ENCODE results near the gene NKAIN2.
"Not testable (repeated sequence)": the region's sequence is repeated elsewhere in the genome, so short reads cannot be mapped to it uniquely, and the experiment has no call there.

The NKAIN2 gene

DNA sequence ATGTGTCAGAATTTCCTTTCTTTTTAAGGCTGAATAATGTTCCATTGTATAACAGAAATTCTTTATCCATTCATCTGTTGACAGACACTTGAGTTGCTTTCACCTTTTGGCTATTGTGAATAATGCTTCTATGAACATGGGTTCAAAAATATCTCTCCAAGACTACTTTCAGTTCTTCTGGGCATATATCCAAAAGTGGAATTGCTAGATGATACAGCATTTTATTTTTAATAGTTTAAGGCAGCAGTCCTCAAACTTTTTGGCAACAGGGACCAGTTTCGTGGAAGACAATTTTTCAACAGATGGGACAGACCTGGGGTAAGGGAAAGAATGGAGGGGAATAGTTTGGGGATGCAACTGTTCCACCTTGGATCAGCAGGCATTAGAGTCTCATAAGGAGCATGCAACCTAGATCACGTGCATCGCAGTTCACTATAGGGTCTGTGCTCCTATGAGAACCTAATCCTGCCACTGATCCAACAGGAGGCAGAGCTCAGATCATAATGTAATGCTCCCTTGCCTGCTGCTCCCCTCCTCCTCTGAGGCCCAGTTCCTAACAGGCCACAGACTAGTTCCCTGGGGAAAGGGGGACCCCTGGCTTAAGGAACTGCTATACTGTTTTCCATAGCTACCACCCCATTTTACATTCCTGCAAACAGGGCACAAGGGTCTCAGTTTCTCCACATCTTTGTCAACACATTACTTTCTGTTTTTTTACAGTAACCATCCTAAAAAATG is 918.6 kb downstream of the NKAIN2 start:
- DNase-seq = no peak

DNA sequence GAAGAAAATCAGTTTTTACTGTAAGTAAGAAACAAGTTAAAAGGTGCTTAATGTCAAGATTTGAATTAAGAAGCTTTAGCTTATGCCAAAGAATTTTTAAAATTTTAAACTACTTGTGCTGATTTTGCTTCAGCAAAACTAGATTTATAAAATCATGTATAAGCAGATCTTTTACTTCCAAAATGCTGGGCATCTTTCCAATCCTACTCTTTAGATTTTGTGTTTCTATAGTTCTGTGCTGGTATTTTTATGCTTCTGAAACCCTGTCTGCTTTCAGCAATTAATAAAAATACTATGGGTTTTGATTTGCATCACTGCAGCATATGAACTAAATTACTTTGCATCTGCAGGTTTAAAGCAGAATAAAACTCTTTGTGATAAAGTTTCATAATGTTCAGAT is 920.0 kb downstream of the NKAIN2 start:
- DNase-seq = no peak

DNA sequence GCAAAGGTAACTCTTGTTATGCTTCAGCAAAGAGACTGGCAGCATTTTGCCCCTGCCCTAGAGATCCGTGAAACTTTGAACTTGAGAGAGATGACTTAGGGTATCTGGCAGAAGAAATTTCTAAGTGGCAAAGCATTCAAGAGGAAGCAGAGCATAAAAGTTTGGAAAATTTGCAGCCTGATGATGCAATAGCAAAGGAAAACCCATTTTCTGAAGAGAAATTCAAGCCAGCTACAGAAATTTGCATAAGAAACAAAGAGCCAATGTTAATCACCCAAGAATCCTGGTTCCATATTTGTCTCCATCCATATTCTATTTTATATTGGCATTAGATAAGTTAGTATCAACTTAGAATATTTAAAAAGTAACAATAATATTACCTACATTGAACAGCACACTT is 934.1 kb downstream of the NKAIN2 start:
- not testable (repeated sequence) for DNase-seq

DNA sequence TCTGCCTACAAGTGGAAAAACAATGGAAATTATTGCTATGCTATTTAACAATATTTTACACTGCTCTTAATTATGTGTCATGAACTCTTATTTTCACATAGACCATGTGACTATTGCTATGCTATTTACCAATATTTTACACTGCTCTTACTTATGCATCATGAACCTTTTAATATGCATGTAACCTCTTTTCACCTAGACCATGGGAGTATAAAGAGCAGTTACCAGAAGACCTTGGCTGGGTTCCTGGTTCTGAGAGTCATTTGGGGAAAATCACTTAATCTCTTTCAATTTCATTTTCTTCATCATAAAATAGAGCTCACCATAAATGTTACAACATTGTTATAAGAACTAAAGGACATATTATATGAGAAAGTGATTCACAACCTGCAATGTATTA is 934.8 kb downstream of the NKAIN2 start:
- no peak for DNase-seq

DNA sequence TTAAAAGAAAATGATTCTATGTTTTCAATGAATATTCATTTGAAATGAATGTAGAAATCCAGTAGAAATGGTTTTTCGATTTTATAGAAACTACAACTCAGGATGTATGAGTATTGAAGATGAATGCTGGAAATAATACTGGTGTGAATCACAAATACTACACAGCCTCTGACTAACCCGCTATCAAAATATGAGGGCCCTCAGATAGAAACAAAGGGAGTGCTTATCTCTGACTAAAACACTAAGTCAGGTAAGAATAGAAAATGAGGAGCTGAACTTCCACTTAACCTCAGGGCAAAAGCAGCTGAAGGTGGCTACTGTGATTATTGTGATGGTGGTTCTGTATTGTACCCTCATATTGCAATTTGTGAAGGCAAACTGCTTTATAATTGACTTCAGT is 937.7 kb downstream of the NKAIN2 start:
- no peak for DNase-seq

DNA sequence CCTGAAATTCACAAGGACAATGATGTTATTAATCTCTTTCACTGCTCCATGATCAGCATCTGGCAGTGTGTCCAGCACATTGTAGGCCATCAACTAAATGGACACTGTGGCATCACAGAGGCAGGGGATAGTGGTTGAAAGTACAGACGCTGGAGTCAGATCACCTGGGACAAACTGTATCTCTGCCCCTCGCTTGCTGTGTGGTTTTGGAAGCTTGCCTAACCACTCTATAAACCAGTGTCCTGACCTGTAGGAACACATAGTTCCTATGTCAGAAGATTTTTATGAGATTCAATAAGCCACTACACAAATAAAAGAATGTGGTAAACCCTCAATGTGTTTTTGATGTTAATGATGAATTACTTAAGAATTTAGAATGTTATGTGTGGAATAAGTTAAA is 939.3 kb downstream of the NKAIN2 start:
- no peak for DNase-seq

DNA sequence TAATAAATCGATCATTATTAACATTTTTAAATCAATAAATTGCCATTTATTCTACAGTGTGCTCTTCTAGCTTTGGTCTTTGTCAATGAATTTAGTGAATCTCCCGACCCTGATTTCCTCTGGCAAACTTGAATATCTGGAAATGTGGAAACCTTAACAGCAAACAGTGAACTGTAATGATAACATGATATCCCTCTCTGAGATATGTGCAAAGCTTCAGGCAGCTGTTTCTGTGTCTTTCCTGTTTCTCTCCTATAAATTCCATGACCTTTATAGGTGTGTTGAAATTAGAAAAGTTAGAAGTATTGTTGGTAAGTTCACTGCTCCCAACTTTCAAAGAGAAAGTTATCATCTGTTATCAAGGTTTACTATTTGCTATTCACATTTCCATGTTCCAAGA is 939.8 kb downstream of the NKAIN2 start:
- DNase-seq = no peak

DNA sequence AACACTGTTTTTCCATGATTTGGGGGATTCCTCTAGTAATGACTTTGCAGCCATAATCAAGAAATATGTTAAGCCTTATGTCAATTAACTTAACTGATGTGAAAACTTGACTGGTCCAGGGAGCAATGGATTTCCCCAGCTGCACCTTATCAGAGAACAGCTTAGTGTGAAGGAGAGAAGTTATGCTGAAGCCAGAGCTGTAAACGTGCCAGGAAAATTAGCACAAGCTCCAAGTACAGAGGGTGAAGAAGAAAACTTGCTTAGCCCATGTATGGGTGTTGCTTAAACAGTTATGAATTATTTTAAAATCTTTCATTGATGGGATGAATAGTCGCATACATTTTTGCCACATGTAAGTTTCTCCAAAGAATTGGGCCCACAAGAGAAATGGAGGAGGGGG is 943.7 kb downstream of the NKAIN2 start:
- no peak for DNase-seq

DNA sequence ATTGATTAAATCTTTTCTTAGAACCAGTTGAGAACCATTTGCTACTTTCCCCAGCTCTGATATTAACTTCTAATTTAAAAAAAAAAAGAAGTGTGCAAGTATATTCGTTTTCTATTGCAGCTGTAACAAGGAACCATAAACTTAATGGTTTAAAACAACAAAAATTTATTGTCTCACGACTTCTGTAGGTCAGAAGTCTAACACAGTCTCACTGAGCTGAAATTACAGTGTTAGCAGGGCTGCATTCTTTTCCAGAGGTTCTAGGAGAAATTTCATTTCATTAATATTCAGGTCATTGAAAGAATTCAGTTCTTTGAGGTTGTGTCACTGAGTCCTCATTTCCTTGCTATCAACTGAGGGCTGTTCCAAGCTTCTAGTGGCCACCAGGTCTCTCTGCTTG is 945.1 kb downstream of the NKAIN2 start:
- no peak for DNase-seq

DNA sequence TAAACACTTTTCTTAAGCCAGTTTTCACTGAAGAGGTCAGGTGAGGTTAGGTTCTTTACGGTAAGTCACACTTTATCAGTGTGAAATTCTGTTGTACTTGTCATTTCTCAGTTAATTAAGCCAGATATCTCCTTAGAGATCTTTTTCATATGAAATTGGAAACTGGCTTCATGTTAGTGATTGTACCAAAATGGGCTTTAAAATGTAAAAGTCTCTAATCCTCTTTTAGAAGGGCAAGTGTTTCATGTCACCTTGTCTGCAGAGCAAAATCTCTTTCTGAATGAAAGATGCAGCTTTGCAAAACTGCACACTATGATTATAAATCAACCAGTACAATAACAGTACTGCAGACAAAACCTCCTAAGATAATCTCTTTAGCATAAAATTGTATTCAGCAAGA is 949.3 kb downstream of the NKAIN2 start:
- no peak for DNase-seq

DNA sequence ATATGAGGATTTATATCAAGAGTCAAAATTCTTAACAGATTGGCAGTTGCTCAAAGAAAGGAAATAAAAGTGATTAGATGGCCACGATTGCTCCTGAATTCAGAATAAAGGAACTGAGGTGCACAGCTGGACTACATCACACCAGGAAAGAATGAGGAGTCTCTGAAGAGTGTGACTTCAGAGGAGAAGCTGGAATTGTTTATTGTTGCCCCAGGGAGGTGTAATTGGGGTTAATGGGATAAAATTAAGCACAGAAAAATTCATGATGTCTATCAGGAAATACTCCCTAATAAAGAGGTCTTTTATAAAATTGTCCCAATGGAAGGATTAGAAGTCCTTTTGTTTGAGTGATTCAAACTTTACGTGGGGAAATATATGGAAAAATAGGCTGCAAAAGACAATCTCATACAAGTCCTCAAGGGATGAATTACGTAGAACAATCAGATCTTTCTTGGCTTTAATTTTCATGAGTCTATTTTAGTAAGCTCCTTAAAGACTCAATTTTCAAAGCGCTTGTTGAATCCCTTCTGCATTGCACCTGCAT is 950.0 kb downstream of the NKAIN2 start:
- DNase-seq = no peak

DNA sequence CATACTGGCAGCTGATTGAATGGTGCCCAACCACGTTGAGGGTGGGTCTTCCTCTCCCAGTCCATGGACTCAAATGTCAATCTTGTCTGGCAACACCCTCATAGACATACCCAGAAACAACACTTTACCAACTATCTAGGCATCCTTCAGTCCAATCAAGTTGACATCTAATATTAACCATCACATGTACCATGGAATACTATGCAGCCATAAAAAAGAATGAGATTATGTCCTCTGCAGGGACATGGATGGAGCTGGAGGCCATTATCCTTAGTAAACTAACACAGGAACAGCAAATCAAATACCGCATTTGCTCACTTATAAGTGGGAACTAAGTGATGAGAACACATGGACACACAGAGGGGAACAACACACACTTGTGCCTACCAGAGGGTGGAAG is 951.7 kb downstream of the NKAIN2 start:
- no peak for DNase-seq

DNA sequence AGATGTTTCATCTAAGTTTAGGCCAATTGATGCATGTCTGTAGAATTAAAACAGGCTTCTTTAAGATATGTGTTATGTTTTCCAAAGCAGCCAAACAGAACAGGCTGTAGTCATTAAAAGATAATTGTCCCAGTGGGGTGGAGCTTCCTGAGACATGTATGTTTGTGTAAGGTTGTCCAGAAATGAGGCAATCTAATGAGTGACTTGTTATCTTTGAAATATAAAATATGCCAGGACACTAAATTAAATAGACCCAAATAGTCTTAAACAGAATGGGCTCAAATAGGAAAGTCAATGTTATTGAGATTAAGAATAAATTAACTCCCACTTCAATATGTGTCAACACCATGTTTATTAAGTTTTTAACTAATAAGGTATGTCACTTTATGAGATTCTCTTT is 953.9 kb downstream of the NKAIN2 start:
- no peak for DNase-seq

DNA sequence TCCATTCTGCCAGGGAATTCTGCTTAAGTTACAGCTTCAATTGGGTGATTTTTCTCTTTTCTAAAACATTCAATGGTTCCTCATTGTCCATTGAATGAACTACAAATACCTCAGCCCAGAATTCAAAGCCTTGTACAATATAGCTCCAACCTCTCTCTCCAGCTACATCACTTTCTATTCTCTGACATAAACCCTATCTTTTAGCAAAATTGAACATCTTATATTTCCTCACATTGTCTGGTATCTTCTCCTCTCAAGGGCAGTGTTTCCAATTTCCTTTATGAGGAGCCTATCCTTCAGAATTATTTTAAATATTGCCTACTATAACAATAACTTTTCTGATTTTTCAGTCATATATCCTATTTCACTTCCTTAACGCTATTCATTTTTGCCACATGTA is 955.0 kb downstream of the NKAIN2 start:
- no peak for DNase-seq

DNA sequence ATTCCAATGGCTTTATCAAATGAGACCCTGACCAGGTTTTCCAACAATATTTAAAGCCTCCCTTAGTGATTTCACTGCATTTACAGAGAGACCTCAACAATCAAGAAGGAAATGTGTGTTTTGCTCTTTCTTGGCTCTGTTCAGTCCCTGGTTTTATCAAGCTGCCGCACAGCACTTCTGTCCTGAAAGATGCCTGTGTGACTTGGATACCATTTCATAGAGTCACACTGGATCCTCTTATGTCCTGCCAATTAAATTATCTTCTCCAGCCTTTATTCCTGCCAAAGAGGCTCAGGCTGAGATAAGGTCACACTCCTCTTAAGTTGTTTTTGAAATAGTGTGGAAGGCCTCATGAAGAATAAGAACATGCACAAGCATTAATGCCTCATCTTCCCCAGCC is 961.6 kb downstream of the NKAIN2 start:
- no peak for DNase-seq

DNA sequence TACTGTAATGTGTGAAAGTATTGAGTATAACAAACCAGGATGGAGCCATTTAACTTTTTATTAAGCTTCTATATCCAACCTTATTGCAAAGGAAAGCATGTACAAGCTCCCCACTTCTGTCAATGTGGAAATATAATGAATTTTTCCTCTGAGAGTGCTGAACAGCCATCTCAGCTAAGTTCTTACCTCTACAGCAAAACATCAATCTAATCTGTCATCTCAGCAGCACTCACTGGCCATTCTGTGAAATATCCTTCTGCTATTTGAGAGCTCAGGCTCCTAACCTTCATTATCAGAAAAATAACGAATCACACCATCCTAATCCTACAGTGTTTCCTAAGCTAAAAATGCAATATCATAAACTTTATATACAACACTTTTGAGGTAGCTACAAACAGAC is 964.6 kb downstream of the NKAIN2 start:
- no peak for DNase-seq

DNA sequence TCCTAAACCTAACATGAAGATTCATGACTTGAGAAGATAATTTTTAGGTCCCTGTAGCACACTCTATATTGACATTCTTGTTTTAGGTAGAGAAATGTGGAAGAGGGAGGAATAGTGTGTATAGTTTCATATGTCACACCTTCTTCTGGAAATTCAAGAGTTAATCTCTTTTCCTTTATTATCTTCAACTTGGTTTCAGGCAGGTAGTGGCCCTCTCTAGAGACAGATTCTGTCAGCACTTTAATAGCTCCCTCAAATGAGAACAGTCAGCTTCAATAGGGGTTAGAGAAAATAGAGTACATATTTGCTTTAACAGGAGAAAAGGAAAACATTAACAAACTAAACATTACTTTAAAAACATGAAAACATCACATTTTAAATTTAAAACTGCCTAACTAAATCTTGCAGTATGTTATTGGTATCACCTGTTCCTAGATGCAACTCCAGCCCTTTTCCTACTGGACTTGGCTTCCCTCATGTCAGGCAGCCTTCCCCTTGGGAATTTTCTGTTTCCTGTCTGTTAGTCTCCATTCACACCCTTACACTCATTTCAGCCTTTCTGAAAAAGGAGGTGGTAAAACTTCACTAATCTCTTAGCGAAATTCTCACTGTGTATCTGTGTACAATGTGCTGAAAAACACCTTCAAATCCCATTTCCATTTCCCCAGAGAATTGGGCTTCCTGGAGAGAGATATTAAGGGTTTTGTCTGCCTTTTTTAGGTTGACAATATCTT is 966.3 kb downstream of the NKAIN2 start:
- no peak for DNase-seq

DNA sequence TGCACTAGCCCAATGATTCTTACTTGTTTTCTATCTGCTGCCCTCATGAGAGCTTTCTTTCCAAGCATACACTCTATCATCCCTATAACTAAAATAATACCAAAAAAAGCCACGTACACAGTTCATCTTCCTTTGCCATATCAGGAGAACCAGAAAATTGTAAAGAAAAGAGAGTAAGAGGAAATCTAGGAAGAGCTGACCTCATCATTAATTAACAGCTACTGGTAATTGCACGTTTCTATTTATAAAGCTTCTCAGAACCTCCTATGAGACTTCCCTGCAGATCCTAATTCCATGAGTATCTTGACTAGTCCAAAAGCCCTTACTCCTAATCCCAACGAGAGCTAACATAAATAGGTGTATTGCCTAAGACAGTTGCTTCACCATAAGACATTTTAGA is 967.1 kb downstream of the NKAIN2 start:
- no peak for DNase-seq

DNA sequence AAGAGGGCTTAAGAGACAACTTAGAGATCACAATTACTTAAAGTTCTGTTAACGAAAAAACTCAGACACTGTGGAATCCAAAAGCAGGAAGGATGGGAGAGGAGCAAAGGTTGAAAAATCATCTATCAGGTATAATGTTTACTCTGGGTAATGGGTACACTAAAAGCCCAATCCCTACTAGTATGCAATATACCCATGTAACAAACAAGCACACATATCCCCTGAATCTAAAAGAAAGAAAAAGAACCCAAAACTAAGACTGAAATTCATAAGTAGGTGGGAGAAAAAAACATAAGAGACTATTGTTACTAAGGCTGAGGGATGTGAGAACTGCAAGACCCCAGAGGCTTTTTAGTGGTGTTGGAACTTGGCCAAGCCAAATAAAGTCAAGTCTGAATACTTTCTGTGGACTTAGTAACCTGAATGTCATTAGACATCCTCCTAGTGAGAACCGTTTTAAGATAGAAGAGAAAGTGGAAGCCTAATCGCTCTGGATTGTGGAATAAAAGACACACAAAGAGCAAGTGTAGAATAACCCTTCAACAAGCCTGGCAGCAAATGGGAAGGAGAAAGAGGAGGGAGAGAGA is 969.2 kb downstream of the NKAIN2 start:
- DNase-seq = no peak

DNA sequence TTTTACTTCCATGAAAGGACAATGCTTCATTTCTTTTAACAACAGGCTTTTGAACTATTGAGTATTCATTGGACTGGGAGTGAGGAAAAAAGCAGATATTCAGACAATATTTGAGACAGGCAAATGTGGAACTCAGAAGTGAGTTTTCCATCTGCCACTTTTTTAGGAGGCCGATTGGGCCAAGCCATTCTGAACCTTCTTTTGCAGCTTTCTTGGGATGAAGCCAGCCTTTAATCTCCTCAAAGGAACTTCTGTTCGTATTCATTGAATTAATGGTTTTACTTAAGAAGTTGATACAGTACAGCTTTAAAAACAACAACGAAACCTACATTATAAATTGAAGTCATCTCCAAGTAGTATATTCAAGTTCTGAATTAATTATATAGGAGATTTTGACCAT is 971.5 kb downstream of the NKAIN2 start:
- no peak for DNase-seq

DNA sequence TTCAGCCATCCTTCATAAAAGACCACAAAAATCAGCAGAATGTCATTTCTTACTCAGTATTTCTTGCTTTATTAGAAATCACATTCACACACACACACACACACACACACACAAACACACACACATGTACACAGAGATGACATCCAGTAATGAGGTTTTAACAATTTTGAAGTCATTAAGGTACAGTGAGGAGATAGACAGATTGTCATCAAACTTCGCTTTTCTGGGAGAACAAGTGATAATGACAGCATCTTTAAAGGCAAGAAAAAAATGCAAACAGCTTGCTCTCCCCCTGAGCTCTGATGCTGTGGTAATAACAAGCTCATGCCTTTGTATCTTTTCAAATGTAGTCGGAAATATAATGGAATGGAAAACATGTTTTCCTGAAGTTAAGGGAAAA is 974.2 kb downstream of the NKAIN2 start:
- no peak for DNase-seq

DNA sequence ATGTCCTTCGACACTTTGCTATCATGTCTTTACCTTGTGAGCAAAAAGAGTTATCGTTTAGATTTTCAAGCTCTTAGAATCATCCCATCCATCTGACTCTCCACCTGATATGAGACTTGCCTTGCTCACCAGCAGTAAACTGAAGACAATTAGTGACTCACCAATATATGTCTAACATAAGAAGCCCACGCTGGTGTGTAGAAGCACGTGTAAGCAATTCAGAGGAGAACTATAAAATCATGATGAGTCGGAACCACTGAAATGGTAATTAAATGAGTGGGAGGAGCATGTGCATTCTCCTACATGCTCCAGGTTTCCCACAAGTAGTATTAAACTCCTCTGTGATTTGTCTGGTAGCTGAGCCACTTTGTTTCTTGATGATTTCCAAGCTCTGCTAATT is 977.0 kb downstream of the NKAIN2 start:
- DNase-seq = no peak

DNA sequence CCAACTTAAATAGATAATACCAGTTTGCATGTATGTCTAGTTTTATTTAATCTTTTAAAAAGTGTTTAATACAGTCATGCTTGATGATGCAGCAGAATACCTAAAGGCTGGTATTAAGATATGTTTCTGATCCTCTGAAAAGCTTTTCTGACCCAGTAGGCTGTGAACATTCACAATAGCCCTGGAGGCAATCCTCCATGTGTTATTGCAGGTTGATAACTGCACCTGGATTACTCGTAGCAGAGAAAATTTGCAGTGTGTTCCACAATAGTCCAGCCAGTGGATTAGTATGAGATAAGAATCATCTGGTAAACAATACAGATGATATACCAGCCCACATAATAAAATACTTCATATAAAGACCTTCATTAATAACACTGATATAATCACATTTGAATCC is 979.7 kb downstream of the NKAIN2 start:
- DNase-seq = no peak

DNA sequence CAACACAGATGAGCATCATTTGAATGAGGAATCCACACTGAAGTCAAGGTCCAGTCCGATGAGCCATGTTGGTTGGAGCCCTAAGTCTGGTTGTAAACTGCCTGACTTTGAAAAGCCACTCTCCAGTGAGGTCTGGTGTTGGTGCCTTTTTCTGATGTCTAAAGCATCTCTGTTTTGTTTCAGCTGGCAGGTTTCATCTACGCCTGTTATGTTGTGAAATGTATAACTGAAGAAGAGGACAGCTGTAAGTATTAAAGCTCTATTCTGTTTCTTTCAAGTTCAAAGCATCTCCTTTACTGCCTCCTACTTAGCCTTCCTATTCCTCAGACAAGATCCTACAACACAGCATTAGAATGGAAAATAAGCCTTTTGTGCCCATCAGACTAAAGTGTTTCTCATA is 987.5 kb downstream of the NKAIN2 start:
- DNase-seq = no peak

All from CD4-positive, alpha-beta T cell treated with Interleukin-4 for 1 hour (primary cell).